ENCODE results near the gene ZNF345. TPM values are rescaled to one million over a fixed set of nuclear protein-coding genes. Genes with fewer than 3 reads are reported as not detected.

The ZNF345 gene
- polyA plus RNA-seq, 1 experiment: 2.6 TPM

DNA sequence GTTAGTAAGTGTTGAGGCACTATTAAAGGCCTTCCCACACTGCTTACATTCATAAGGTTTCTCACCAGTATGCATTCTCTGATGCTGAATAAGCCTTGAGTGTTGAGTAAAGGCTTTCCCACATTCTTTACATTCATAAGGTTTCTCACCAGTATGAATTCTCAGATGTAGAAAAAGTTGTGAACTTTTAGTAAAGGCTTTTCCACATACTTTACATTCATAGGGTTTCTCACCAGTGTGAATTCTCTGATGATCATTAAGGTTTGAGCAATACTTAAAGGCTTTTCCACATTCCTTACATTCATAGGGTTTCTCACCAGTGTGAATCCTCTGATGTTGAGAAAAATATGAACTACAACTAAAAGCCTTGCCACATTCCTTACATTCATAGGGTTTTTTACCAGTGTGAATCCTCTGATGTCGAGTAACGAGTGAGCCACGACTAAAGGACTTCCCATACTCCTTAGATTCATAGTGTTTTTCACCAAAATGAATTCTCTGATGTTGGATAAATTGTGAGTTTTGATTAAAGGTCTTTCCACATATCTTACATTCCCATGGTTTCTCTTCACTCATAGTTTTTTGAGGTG is 41.2 kb downstream of the ZNF345 start:
- H3K27ac ChIP-seq (ENCODE audit: low read depth, low read length): no peak overlapping the region
- TF ChIP-seq, protein P1, sequence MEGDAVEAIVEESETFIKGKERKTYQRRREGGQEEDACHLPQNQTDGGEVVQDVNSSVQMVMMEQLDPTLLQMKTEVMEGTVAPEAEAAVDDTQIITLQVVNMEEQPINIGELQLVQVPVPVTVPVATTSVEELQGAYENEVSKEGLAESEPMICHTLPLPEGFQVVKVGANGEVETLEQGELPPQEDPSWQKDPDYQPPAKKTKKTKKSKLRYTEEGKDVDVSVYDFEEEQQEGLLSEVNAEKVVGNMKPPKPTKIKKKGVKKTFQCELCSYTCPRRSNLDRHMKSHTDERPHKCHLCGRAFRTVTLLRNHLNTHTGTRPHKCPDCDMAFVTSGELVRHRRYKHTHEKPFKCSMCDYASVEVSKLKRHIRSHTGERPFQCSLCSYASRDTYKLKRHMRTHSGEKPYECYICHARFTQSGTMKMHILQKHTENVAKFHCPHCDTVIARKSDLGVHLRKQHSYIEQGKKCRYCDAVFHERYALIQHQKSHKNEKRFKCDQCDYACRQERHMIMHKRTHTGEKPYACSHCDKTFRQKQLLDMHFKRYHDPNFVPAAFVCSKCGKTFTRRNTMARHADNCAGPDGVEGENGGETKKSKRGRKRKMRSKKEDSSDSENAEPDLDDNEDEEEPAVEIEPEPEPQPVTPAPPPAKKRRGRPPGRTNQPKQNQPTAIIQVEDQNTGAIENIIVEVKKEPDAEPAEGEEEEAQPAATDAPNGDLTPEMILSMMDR (IDR thresholded peaks at IDR 0.05; ENCODE audit: low read depth, low read length): no peak
- POLR2A ChIA-PET: no interaction called here
- CTCF ChIA-PET: no interaction called here
- peaks cover 42% of the 10 kb centered on the region for H3K9me3 ChIP-seq (ENCODE audit: control insufficient read depth, insufficient read depth, low read length)
- H3K4me3 ChIP-seq (ENCODE audit: low read depth, low read length): no peak overlapping the region
- no peaks in the 10 kb centered on the region for H3K27me3 ChIP-seq (ENCODE audit: control insufficient read depth, insufficient read depth, low read length)
- no peak for DNase-seq (ENCODE audit: low read depth, low spot score)

DNA sequence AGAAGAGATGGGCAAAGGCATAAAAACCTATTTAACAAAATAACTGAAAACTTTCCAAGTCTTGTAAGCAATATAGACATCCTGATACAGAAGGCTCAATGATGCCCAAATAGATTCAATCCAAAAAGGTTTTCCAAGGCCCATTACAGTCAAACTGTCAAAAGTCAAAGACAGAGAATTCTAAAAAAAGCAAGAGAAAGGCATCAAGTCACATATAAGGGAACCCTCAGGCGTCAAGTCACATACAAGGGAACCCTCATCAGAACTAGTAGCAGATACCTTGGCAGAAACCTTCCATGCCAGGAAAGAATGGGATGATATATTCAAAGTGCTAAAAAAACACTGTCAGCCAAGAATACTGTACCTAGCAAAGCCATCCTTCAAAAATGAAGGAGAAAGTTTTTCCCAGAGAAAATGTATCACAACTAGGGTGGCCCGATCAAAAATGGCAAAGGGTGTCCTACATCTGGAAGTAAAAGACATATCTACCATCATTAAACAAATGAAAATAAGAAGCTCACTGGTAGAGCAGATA is 44.2 kb downstream of the ZNF345 start:
- ChIA-PET POLR2A (no interaction called here), CTCF (no interaction called here)
- H3K9me3 ChIP-seq (ENCODE audit: control insufficient read depth, insufficient read depth, low read length): peaks cover 42% of the 10 kb centered on the region
- no peaks in the 10 kb centered on the region for H3K27me3 ChIP-seq (ENCODE audit: control insufficient read depth, insufficient read depth, low read length)
- no peak overlapping the region for H3K27ac ChIP-seq (ENCODE audit: low read depth, low read length)
- H3K4me3 ChIP-seq (ENCODE audit: low read depth, low read length): no peak overlapping the region
- no peak for DNase-seq (ENCODE audit: low read depth, low spot score)
- TF ChIP-seq, protein P1 (IDR thresholded peaks at IDR 0.05; ENCODE audit: low read depth, low read length): no peak

DNA sequence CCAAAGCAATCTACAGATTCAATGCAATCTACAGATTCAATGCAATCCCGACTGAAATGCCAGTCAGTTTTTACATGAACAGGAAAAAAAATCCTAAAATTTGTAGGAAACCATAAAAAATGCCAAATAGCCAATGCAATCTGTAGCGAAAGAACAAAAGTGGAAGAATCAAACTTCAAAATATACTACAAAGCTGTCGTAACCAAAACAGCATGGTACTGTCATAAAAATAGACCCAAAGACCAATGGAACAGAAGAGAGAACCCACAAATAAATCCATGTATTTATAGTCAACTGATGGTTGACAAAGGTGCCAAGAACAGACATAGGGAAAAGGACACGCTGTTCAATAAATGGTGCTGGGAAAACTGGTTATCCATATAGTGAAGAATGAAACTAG is 47.7 kb downstream of the ZNF345 start:
- no peaks in the 10 kb centered on the region for H3K27me3 ChIP-seq (ENCODE audit: control insufficient read depth, insufficient read depth, low read length)
- CTCF ChIA-PET: no interaction called here
- DNase-seq (ENCODE audit: low read depth, low spot score): no peak
- POLR2A ChIA-PET: no interaction called here
- TF ChIP-seq, protein P1 (IDR thresholded peaks at IDR 0.05; ENCODE audit: low read depth, low read length): no peak
- peaks cover 39% of the 10 kb centered on the region for H3K9me3 ChIP-seq (ENCODE audit: control insufficient read depth, insufficient read depth, low read length)
- H3K27ac ChIP-seq (ENCODE audit: low read depth, low read length): no peak overlapping the region
- H3K4me3 ChIP-seq (ENCODE audit: low read depth, low read length): no peak overlapping the region

DNA sequence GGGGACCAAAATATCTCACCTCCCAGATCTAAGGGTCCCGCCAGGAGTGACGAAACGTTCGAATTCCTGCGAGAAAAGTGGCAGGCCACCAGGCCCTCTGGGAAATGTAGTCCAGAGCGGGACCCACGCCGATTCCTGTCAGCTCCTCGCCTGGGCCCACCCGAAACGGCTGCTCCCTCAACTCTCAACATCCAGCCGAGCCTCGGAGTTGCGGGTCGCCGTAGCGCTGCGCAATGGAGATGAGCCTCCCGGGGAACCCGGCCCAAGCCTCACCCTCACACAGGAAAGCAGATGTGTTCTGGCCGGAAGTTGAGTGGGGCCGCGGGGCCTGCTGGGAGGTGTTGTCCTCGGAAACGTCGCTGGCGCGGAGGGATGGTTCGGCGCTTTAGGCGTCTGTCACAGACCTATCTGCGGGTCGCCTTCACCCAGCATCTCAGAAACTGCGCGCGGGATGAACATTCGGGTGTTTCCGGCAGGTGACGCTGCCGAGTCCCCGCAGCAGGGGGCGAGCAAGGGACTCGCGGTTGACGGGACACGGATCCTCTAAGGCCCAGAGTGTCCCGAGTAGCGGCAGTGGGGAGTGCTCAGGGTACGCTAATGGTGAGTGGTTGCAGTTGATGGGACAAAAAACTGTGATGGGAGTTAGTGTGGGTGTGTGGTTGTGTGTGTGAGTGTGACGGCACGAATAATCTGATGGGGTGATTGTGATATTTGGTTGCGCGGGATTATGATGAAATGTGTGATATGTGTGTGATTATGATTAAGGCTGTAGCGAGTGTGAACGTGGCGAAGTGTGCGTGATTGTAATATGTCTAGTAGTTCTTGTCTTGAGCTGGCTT is 65.5 kb downstream of the ZNF345 start, which contains the start of the genes ZNF568 and ZNF829:
ZNF568 (plus strand) TSS at position 341 of the 839 bp plus-strand sequence. CDS start 6,439 bp downstream, outside the sequence.
ZNF829 (minus strand) TSS at position 300 of the 839 bp plus-strand sequence. CDS start 1,124 bp downstream, outside the sequence.
- H3K4me3 ChIP-seq (ENCODE audit: low read depth, low read length): peak within 1 kb of the TSS; percentile 85
- CTCF ChIA-PET: interaction anchor here (0.6 to 0.8 kb wide), 2 partner anchors 11 to 861 kb away, joined by 3 to 4 read pairs; no protein-coding TSS in a partner anchor
- H3K27ac ChIP-seq (ENCODE audit: low read depth, low read length): peak within 1 kb of the TSS; percentile 88
- peaks cover 11% of the 10 kb centered on the region for H3K9me3 ChIP-seq (ENCODE audit: control insufficient read depth, insufficient read depth, low read length)
- POLR2A ChIA-PET: no interaction called here
- TF ChIP-seq, protein P1 (IDR thresholded peaks at IDR 0.05; ENCODE audit: low read depth, low read length): peak; percentile 71
- DNase-seq (ENCODE audit: low read depth, low spot score): peak; percentile 36
- no peaks in the 10 kb centered on the region for H3K27me3 ChIP-seq (ENCODE audit: control insufficient read depth, insufficient read depth, low read length)
